OCI-LY1 (cell line): ENCODE results near the gene PIAS1.

Source experiments
- H2AFZ ChIP-seq: fragments of 200-600 bp; sonication (generic), shearing (Covaris generic); 2 replicates; pipeline ENCODE4 v1.6.0; 2014; ENCODE audit warnings: antibody characterized with exemption, mild to moderate bottlenecking, low read length
- H3F3A ChIP-seq: fragments of 200-600 bp; sonication (generic), shearing (Covaris generic); 2 replicates; pipeline ENCODE4 v1.6.0; 2014; ENCODE audit warnings: mild to moderate bottlenecking, antibody characterized with exemption, low read length, moderate library complexity; ENCODE audit not compliant: insufficient read depth
- H3K27ac ChIP-seq: fragments of 200-600 bp; sonication (generic); 2 replicates; pipeline ENCODE4 v1.5.1; 2014; ENCODE audit warnings: low read length, mixed run types, mild to moderate bottlenecking, low read depth; ENCODE audit not compliant: poor library complexity, severe bottlenecking
- H3K27me3 ChIP-seq: fragments of 200-600 bp; sonication (generic); 2 replicates; pipeline ENCODE4 v1.6.0; 2014; ENCODE audit warnings: antibody characterized with exemption, mild to moderate bottlenecking, low read length, moderate library complexity; ENCODE audit not compliant: insufficient read depth
- H3K36me3 ChIP-seq: fragments of 200-600 bp; sonication (generic); 2 replicates; pipeline ENCODE4 v1.6.1; 2014; ENCODE audit warnings: mild to moderate bottlenecking, antibody characterized with exemption, low read length, moderate library complexity, mixed read lengths; ENCODE audit not compliant: insufficient read depth
- H3K4me1 ChIP-seq: fragments of 200-600 bp; sonication (generic); 2 replicates; pipeline ENCODE4 v1.5.1; 2014; ENCODE audit warnings: mild to moderate bottlenecking, low read length, moderate library complexity; ENCODE audit not compliant: insufficient read depth, severe bottlenecking
- H3K4me2 ChIP-seq: fragments of 200-600 bp; sonication (generic), shearing (Covaris generic); 2 replicates; pipeline ENCODE4 v1.6.1; 2014; ENCODE audit warnings: low read length
- H3K4me3 ChIP-seq: fragments of 200-600 bp; sonication (generic); 2 replicates; pipeline ENCODE4 v1.5.1; 2014; ENCODE audit warnings: low read length, low read depth, mild to moderate bottlenecking, mixed read lengths; ENCODE audit not compliant: poor library complexity, severe bottlenecking
- H3K79me2 ChIP-seq: fragments of 200-600 bp; shearing (Covaris generic); 2 replicates; pipeline ENCODE4 v1.6.1; 2016; ENCODE audit warnings: mixed run types, low read length, mixed read lengths; ENCODE audit not compliant: insufficient read depth
- H3K9ac ChIP-seq: fragments of 200-600 bp; sonication (generic), shearing (Covaris generic); 2 replicates; pipeline ENCODE4 v1.6.1; 2014; ENCODE audit warnings: mild to moderate bottlenecking, low read length, mixed read lengths
- H3K9me2 ChIP-seq: fragments of 200-600 bp; sonication (generic), shearing (Covaris generic); 2 replicates; pipeline ENCODE4 v1.6.1; 2014; ENCODE audit warnings: low read depth, mild to moderate bottlenecking, low read length, mixed read lengths
- H3K9me3 ChIP-seq: fragments of 200-600 bp; shearing (Covaris generic); 2 replicates; pipeline ENCODE4 v1.6.1; 2014; ENCODE audit warnings: low read length, mixed read lengths
- H4K20me1 ChIP-seq: fragments of 200-600 bp; sonication (generic), shearing (Covaris generic); 2 replicates; pipeline ENCODE4 v1.6.0; 2016; ENCODE audit warnings: mild to moderate bottlenecking, low read length; ENCODE audit not compliant: insufficient read depth
- CTCF ChIP-seq: fragments of 200-600 bp; sonication (generic), shearing (Covaris generic); IDR thresholded peaks from 2 replicates; pipeline ENCODE4 v1.5.1; 2017; ENCODE audit warnings: mild to moderate bottlenecking, antibody characterized with exemption, low read length, moderate library complexity, mixed read lengths
- EZH2 ChIP-seq: fragments of 200-600 bp; sonication (generic), shearing (Covaris generic); IDR thresholded peaks from 2 replicates; pipeline ENCODE4 v1.8.0; 2017; ENCODE audit warnings: borderline replicate concordance, mixed run types, mild to moderate bottlenecking, antibody characterized with exemption, low read length, moderate library complexity, mixed read lengths

Gene PIAS1

GRCh38 chr15:68177742-68178141 is 123.6 kb downstream of the PIAS1 start:
- no peak overlapping the region for H2AFZ ChIP-seq
- no peak overlapping the region for H3K4me3 ChIP-seq
- H3K4me1 ChIP-seq: no peaks in the 10 kb centered on the region
- no peaks in the 10 kb centered on the region for H4K20me1 ChIP-seq
- H3K36me3 ChIP-seq: peaks cover 74% of the 10 kb centered on the region
- no peak overlapping the region for H3K27ac ChIP-seq
- H3K9me3 ChIP-seq: no peaks in the 10 kb centered on the region
- H3K27me3 ChIP-seq: no peaks in the 10 kb centered on the region
- no peak overlapping the region for H3K9ac ChIP-seq
- no peaks in the 10 kb centered on the region for H3K9me2 ChIP-seq
- H3K4me2 ChIP-seq: no peak overlapping the region
- no peaks in the 10 kb centered on the region for H3F3A ChIP-seq
- TF ChIP-seq CTCF (no peak), EZH2 (no peak)
- no peaks in the 10 kb centered on the region for H3K79me2 ChIP-seq

GRCh38 chr15:68183616-68184315 is 129.7 kb downstream of the PIAS1 start:
- Histone ChIP-seq H3K4me3 (no peak overlapping the region), H3K9ac (no peak overlapping the region), H3K4me2 (no peak overlapping the region), H3K27ac (no peak overlapping the region), H3K9me3 (no peaks in the 10 kb centered on the region), H3K27me3 (no peaks in the 10 kb centered on the region), H3K9me2 (no peaks in the 10 kb centered on the region), H3F3A (no peaks in the 10 kb centered on the region), H2AFZ (no peak overlapping the region), H3K79me2 (no peaks in the 10 kb centered on the region), H3K4me1 (peaks cover 20% of the 10 kb centered on the region), H4K20me1 (no peaks in the 10 kb centered on the region), H3K36me3 (peaks cover 78% of the 10 kb centered on the region)
- no peak for TF ChIP-seq EZH2
- TF ChIP-seq CTCF: no peak

- no peak overlapping the region for H3K4me2 ChIP-seq
- TF ChIP-seq EZH2 (no peak), CTCF (no peak)
These were observed 130.7 kb downstream of the PIAS1 start for GRCh38 chr15:68184616-68185480.

More at GRCh38 chr15:68184616-68185480, 130.7 kb downstream of the PIAS1 start:
- H2AFZ ChIP-seq: no peak overlapping the region
- no peaks in the 10 kb centered on the region for H3K79me2 ChIP-seq
- H3K9ac ChIP-seq: no peak overlapping the region
- no peak overlapping the region for H3K4me3 ChIP-seq
- no peaks in the 10 kb centered on the region for H3K9me2 ChIP-seq
- no peaks in the 10 kb centered on the region for H4K20me1 ChIP-seq
- H3K4me1 ChIP-seq: peaks cover 31% of the 10 kb centered on the region
- no peak overlapping the region for H3K27ac ChIP-seq
- no peaks in the 10 kb centered on the region for H3K27me3 ChIP-seq
- H3F3A ChIP-seq: no peaks in the 10 kb centered on the region
- H3K36me3 ChIP-seq: peaks cover 83% of the 10 kb centered on the region
- no peaks in the 10 kb centered on the region for H3K9me3 ChIP-seq
